GM23338 (cell line): ENCODE measurements around the gene TMTC2. TPM values are rescaled to one million over a fixed set of nuclear protein-coding genes. Genes with fewer than 3 reads are reported as not detected.

Source experiments
- ATAC-seq: fragments of 200-7000 bp; cut with Tn5 transposase; 3 replicates; pipeline ENCODE4 v1.9.1; 2020
- DNase-seq: peaks from one replicate; pipeline ENCODE4 v3.0.0-alpha.2; 2015; ENCODE audit warnings: low spot score
- H2AFZ ChIP-seq: fragments of 200-600 bp; sonication (generic); 2 replicates; pipeline ENCODE4 v1.8.0; 2016; ENCODE audit warnings: antibody characterized with exemption, mild to moderate bottlenecking, moderate library complexity
- H3F3A ChIP-seq: fragments of 200-600 bp; sonication (generic); replicated peaks from 2 replicates; pipeline ENCODE4 v1.8.0; 2017; ENCODE audit warnings: antibody characterized with exemption, mixed run types, low read depth
- H3K27ac ChIP-seq: fragments of 200-600 bp; sonication (generic); 2 replicates; pipeline ENCODE4 v1.6.1; 2016; ENCODE audit warnings: low read depth
- H3K27me3 ChIP-seq: fragments of 200-600 bp; sonication (generic); 2 replicates; pipeline ENCODE4 v1.8.0; 2016; ENCODE audit warnings: mild to moderate bottlenecking, mixed run types, moderate library complexity; ENCODE audit not compliant: insufficient read depth
- H3K36me3 ChIP-seq: fragments of 200-600 bp; sonication (generic); 2 replicates; pipeline ENCODE4 v1.8.0; 2016; ENCODE audit warnings: mild to moderate bottlenecking; ENCODE audit not compliant: insufficient read depth
- H3K4me1 ChIP-seq: fragments of 200-600 bp; sonication (generic); 2 replicates; pipeline ENCODE4 v1.8.0; 2016; ENCODE audit warnings: mild to moderate bottlenecking, moderate library complexity; ENCODE audit not compliant: insufficient read depth
- H3K4me2 ChIP-seq: fragments of 200-600 bp; sonication (generic); 2 replicates; pipeline ENCODE4 v1.7.1; 2017; ENCODE audit warnings: mixed run types
- H3K4me3 ChIP-seq: fragments of 200-600 bp; sonication (generic); 2 replicates; pipeline ENCODE4 v1.6.1; 2016; ENCODE audit warnings: mixed run types
- H3K79me2 ChIP-seq: fragments of 200-600 bp; sonication (generic); replicated peaks from 2 replicates; pipeline ENCODE4 v1.8.0; 2017; ENCODE audit warnings: mild to moderate bottlenecking; ENCODE audit not compliant: insufficient read depth
- H3K9me2 ChIP-seq: fragments of 200-600 bp; sonication (generic); 2 replicates; pipeline ENCODE4 v1.8.0; 2017; ENCODE audit not compliant: insufficient read depth
- H4K20me1 ChIP-seq: fragments of 200-600 bp; sonication (generic); replicated peaks from 2 replicates; pipeline ENCODE4 v1.8.0; 2017; ENCODE audit warnings: mild to moderate bottlenecking; ENCODE audit not compliant: insufficient read depth
- H3K27ac Mint-ChIP-seq: 2 replicates; pipeline ENCODE4 v1.8.0; 2020; ENCODE audit warnings: inconsistent platforms, mild to moderate bottlenecking, moderate library complexity, mixed read lengths
- H3K27me3 Mint-ChIP-seq: 3 replicates; pipeline ENCODE4 v1.8.0; 2022; ENCODE audit warnings: low read depth, mild to moderate bottlenecking, moderate library complexity, mixed read lengths, inconsistent platforms; ENCODE audit not compliant: insufficient read depth, poor library complexity
- H3K36me3 Mint-ChIP-seq: 3 replicates; pipeline ENCODE4 v1.8.0; 2021; ENCODE audit warnings: low read depth, mild to moderate bottlenecking, inconsistent platforms, moderate library complexity, mixed read lengths
- H3K4me1 Mint-ChIP-seq: 3 replicates; pipeline ENCODE4 v1.8.0; 2020; ENCODE audit warnings: mild to moderate bottlenecking, inconsistent platforms, mixed read lengths
- H3K4me3 Mint-ChIP-seq: 3 replicates; pipeline ENCODE4 v1.8.0; 2021; ENCODE audit warnings: moderate library complexity, mild to moderate bottlenecking, inconsistent platforms, mixed read lengths
- H3K9me3 Mint-ChIP-seq: 3 replicates; pipeline ENCODE4 v1.8.0; 2020; ENCODE audit warnings: moderate library complexity, mild to moderate bottlenecking, inconsistent platforms, mixed read lengths
- CREB1 ChIP-seq: fragments of 250-450 bp; sonication (Bioruptor Pico); IDR thresholded peaks from 2 replicates; pipeline ENCODE4 v1.5.0; 2020; ENCODE audit warnings: low read depth, mild to moderate bottlenecking, moderate library complexity
- CTCF ChIP-seq, 2 experiments: fragments of 200-600 bp in 1 of 2; sonication (generic) in 1 of 2; conservative IDR thresholded peaks; 2 replicates each; pipeline versions ENCODE4 v1.5.1 to v1.6.1; 2016 to 2017; ENCODE audit warnings: antibody characterized with exemption in 2 of 2, low read depth in 2 of 2, mild to moderate bottlenecking in 2 of 2, moderate library complexity in 1 of 2
- ETS1 ChIP-seq: IDR thresholded peaks from 2 replicates; pipeline ENCODE4 v1.6.1; 2016; ENCODE audit warnings: antibody characterized with exemption
- EZH2 ChIP-seq: fragments of 200-600 bp; sonication (generic); IDR thresholded peaks from one replicate; pipeline ENCODE4 v1.8.0; 2017; ENCODE audit warnings: antibody characterized with exemption, mild to moderate bottlenecking, low read depth; ENCODE audit not compliant: unreplicated experiment
- EZH2phosphoT487 ChIP-seq: fragments of 200-600 bp; sonication (generic); IDR thresholded peaks from one replicate; pipeline ENCODE4 v1.8.1; 2018; ENCODE audit warnings: antibody characterized with exemption; ENCODE audit not compliant: unreplicated experiment
- JUNB ChIP-seq: IDR thresholded peaks from one replicate; pipeline ENCODE4 v1.6.1; 2016; ENCODE audit warnings: antibody characterized with exemption; ENCODE audit not compliant: unreplicated experiment
- NANOG ChIP-seq: IDR thresholded peaks from 2 replicates; pipeline ENCODE4 v1.6.1; 2016; ENCODE audit warnings: antibody characterized with exemption, borderline replicate concordance
- POLR2AphosphoS5 ChIP-seq: IDR thresholded peaks from 2 replicates; pipeline ENCODE4 v1.6.1; 2016; ENCODE audit warnings: antibody characterized with exemption, low read depth
- REST ChIP-seq: IDR thresholded peaks from one replicate; pipeline ENCODE4 v1.6.1; 2018; ENCODE audit warnings: antibody characterized with exemption; ENCODE audit not compliant: unreplicated experiment
- STAT1 ChIP-seq: IDR thresholded peaks from one replicate; pipeline ENCODE4 v1.6.1; 2016; ENCODE audit warnings: antibody characterized with exemption; ENCODE audit not compliant: unreplicated experiment
- ZNF114 ChIP-seq: fragments of 250-450 bp; sonication (Bioruptor Pico); IDR thresholded peaks from 2 replicates; pipeline ENCODE4 v1.5.0; 2020; ENCODE audit warnings: mild to moderate bottlenecking, moderate library complexity
- ZNF331 ChIP-seq: fragments of 250-450 bp; sonication (Bioruptor Pico); IDR thresholded peaks from 2 replicates; pipeline ENCODE4 v1.5.0; 2020; ENCODE audit warnings: low read depth, mild to moderate bottlenecking, moderate library complexity
- polyA plus RNA-seq: library from polyadenylated mRNA; unstranded; fragments of >200 nt; fragmentation: Nextera tagmentation; extraction: Ambion mirVana; gene quantifications from 2 replicates; pipeline ENCODE4 v1.2.1, GENCODE V29; 2016
- total RNA-seq: library from RNA; depleted of rRNA; stranded (reverse); fragments of >200 nt; shearing (Covaris generic); gene quantifications from 2 replicates; pipeline ENCODE4 v1.2.3, GENCODE V29; 2014

The TMTC2 gene
- total and polyA plus RNA-seq, 2 experiments from 2014 or later: 0.57 to 6.5 TPM

GRCh38 chr12:82872088-82872487, 185.4 kb downstream of the TMTC2 start (continued):
- no peak for TF ChIP-seq REST
- no peak for TF ChIP-seq EZH2phosphoT487
- no peak for TF ChIP-seq JUNB
- no peak for TF ChIP-seq CTCF (conservative IDR thresholded peaks at IDR 0.05; ENCODE audit: low read depth in 2 of 2)
- TF ChIP-seq ETS1: no peak
- TF ChIP-seq EZH2: no peak
- no peak for TF ChIP-seq STAT1
- no peak for TF ChIP-seq ZNF114
- TF ChIP-seq ZNF331 (CRISPR knock-in tag): no peak
- no peak for TF ChIP-seq NANOG
- TF ChIP-seq POLR2AphosphoS5: no peak

- no peaks in the 10 kb centered on the region for H3F3A ChIP-seq
- Mint-ChIP-seq H3K27me3 (peaks cover 2% of the 10 kb centered on the region), H3K36me3 (no peaks in the 10 kb centered on the region), H3K4me3 (no peak overlapping the region), H3K9me3 (no peaks in the 10 kb centered on the region), H3K4me1 (peaks cover 33% of the 10 kb centered on the region), H3K27ac (0 out of 2 replicates have a peak overlapping the region, but pooled peaks have one; percentile 54)
- no peak overlapping the region for H2AFZ ChIP-seq
- H3K4me2 ChIP-seq: no peak overlapping the region
- H3K4me3 ChIP-seq: no peak overlapping the region
- DNase-seq (no peak), ATAC-seq (no peak)
- no peaks in the 10 kb centered on the region for H3K79me2 ChIP-seq
- TF ChIP-seq EZH2phosphoT487 (no peak), ZNF114 (no peak), CREB1 (no peak)
- no peaks in the 10 kb centered on the region for H3K27me3 ChIP-seq
- no peak overlapping the region for H3K27ac ChIP-seq
- peaks cover 13% of the 10 kb centered on the region for H3K4me1 ChIP-seq
- no peaks in the 10 kb centered on the region for H3K9me2 ChIP-seq
- no peaks in the 10 kb centered on the region for H3K36me3 ChIP-seq
- H4K20me1 ChIP-seq: no peaks in the 10 kb centered on the region
These were observed 186.6 kb downstream of the TMTC2 start for GRCh38 chr12:82873309-82873708.
